ENCODE data around the gene WWOX.

Gene WWOX

DNA sequence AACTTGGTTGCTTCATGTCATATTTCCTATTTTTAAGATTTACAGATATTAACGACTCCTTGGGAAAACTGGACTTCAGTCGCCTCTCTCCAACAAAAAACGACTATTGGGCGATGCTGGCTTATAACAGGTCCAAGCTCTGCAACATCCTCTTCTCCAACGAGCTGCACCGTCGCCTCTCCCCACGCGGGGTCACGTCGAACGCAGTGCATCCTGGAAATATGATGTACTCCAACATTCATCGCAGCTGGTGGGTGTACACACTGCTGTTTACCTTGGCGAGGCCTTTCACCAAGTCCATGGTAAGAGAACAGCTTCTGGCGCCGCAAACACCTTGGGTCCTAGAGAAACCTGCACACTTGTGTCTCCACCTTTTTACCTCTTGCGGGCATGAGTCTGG, 333.0 kb downstream of the WWOX start:
- DNase-seq (ENCODE audit: insufficient read length, low spot score) (no peak), FAIRE-seq (no peak)
- TF ChIP-seq TAF1 (IDR thresholded peaks at IDR 0.05; ENCODE audit: low read depth, low read length) (no peak), POLR2AphosphoS5 (IDR thresholded peaks at IDR 0.05; ENCODE audit: low read depth, low read length) (no peak), POLR2A (IDR thresholded peaks at IDR 0.05; ENCODE audit: low read depth, low read length) (no peak), POU2F2 (IDR thresholded peaks at IDR 0.05; ENCODE audit: low read depth, low read length) (no peak), PAX5 (IDR thresholded peaks at IDR 0.05; ENCODE audit: insufficient read depth, low read length, severe bottlenecking) (no peak), SPI1 (IDR thresholded peaks at IDR 0.05; ENCODE audit: low read depth, low read length) (no peak)

DNA sequence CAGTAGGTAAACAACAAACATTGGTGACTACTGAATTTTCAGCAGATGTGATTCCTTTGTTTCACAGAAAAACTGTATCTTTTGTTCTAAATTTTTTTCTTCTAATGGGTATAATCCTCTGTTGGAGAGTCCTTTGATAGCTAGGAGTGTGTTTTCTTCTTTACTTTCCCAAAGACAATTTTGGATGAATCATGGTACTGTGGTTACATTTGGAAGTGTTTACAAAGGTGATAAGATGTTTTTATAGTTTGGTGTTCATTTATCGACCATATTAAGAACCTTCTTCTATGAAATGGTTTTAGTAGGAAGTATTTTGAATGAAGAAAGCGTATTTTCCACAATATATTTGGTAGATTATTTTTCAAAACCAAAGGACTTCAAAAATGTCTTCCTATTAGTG, 333.7 kb downstream of the WWOX start:
- DNase-seq (ENCODE audit: insufficient read length, low spot score) (no peak), FAIRE-seq (no peak)
- no peak for TF ChIP-seq SPI1 (IDR thresholded peaks at IDR 0.05; ENCODE audit: low read depth, low read length)
- TF ChIP-seq POLR2A (IDR thresholded peaks at IDR 0.05; ENCODE audit: low read depth, low read length): no peak

DNA sequence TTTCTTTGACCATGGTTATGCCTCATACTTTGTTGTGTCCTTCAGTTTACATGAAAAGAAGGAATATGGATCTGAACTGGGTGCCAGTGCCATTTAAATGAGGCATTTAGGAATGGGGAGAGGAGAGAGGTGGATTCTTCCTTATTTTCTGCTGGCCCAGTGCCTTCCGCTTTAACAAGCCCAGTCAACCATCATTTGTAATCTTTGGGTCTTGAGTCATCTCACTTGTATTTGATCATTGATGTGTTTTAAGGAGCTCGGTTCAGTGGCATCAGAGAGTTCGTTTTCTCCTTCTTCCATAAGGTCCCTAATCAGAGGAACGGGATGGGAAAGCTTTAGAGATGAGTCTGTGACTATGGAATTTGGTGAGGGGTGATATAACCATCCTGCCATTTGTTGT, 334.9 kb downstream of the WWOX start:
- no peak for TF ChIP-seq POLR2A (IDR thresholded peaks at IDR 0.05; ENCODE audit: low read depth, low read length)
- no peak for TF ChIP-seq TAF1 (IDR thresholded peaks at IDR 0.05; ENCODE audit: low read depth, low read length)
- no peak for TF ChIP-seq PAX5 (IDR thresholded peaks at IDR 0.05; ENCODE audit: insufficient read depth, low read length, severe bottlenecking)
- TF ChIP-seq SPI1 (IDR thresholded peaks at IDR 0.05; ENCODE audit: low read depth, low read length): no peak
- no peak for TF ChIP-seq POLR2AphosphoS5 (IDR thresholded peaks at IDR 0.05; ENCODE audit: low read depth, low read length)
- no peak for TF ChIP-seq POU2F2 (IDR thresholded peaks at IDR 0.05; ENCODE audit: low read depth, low read length)
- DNase-seq (ENCODE audit: insufficient read length, low spot score) (no peak), FAIRE-seq (no peak)

DNA sequence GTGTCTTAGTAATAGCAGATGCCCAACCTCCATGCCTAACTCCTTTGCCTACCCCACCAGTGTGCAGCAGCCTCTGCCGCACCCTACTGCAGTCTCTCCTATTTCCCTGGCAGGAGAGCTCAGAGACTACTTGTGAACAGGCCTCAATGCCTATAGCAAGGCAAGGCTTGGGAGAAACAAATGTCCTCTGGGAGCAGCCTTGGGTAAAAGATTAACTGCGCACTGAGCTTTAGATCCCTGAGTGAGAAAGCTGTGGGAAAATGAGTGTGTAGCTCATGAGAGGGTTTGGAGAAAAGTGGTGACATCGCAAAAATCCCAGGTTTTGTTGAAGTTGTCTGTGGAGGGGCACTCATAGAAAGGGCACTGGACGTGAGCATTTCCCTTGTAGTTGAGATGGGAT, 335.8 kb downstream of the WWOX start:
- TF ChIP-seq POLR2A (IDR thresholded peaks at IDR 0.05; ENCODE audit: low read depth, low read length) (no peak), PAX5 (IDR thresholded peaks at IDR 0.05; ENCODE audit: insufficient read depth, low read length, severe bottlenecking) (no peak), POU2F2 (IDR thresholded peaks at IDR 0.05; ENCODE audit: low read depth, low read length) (no peak), TAF1 (IDR thresholded peaks at IDR 0.05; ENCODE audit: low read depth, low read length) (no peak), SPI1 (IDR thresholded peaks at IDR 0.05; ENCODE audit: low read depth, low read length) (no peak), POLR2AphosphoS5 (IDR thresholded peaks at IDR 0.05; ENCODE audit: low read depth, low read length) (no peak)
- no peak for FAIRE-seq
- DNase-seq (ENCODE audit: insufficient read length, low spot score): no peak

DNA sequence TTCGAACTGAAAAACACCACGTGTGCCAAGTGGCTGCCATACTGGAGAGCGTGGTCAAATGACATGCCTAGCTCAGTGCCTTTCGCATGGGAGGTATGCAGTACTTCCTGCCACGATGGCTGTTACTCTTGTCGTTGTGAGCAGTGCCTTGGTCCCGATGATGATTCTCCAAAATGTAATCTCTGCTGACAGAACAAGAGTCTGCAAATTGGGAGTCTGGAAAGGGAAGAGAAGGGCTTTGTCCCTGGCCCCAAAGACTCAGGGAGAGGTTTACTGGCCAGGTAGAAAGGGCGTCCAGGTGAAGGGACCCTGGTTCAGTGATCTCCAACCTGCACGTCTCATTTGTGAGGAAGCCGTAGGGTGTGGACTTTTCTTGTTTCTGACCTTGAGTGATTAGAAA, 336.6 kb downstream of the WWOX start:
- no peak for TF ChIP-seq SPI1 (IDR thresholded peaks at IDR 0.05; ENCODE audit: low read depth, low read length)
- TF ChIP-seq PAX5 (IDR thresholded peaks at IDR 0.05; ENCODE audit: insufficient read depth, low read length, severe bottlenecking): no peak
- TF ChIP-seq POLR2A (IDR thresholded peaks at IDR 0.05; ENCODE audit: low read depth, low read length): no peak
- no peak for TF ChIP-seq TAF1 (IDR thresholded peaks at IDR 0.05; ENCODE audit: low read depth, low read length)
- no peak for TF ChIP-seq POLR2AphosphoS5 (IDR thresholded peaks at IDR 0.05; ENCODE audit: low read depth, low read length)
- TF ChIP-seq POU2F2 (IDR thresholded peaks at IDR 0.05; ENCODE audit: low read depth, low read length): no peak
- DNase-seq (ENCODE audit: insufficient read length, low spot score) (no peak), FAIRE-seq (no peak)

DNA sequence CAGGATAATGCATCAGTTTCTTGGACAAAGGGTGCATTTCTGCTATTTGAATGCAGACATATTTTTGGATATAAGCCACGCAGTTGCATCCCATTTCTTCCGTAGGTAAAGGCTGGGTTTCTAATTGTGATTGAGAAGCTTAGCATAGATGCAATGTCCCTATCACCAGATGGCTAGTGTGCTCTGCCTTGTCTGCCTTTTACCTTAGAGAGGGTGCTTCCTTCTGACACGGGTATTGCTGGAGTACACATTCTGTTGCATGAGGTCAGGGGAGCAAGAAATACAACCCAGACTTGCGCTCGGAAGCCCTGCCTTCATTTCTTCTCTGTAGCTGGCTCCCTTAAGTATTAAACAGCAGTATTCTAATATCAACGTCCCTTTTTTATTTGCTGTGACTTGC, 337.4 kb downstream of the WWOX start:
- FAIRE-seq: no peak
- DNase-seq (ENCODE audit: insufficient read length, low spot score): no peak
- TF ChIP-seq POLR2A (IDR thresholded peaks at IDR 0.05; ENCODE audit: low read depth, low read length) (no peak), POU2F2 (IDR thresholded peaks at IDR 0.05; ENCODE audit: low read depth, low read length) (no peak), TAF1 (IDR thresholded peaks at IDR 0.05; ENCODE audit: low read depth, low read length) (no peak), SPI1 (IDR thresholded peaks at IDR 0.05; ENCODE audit: low read depth, low read length) (no peak), POLR2AphosphoS5 (IDR thresholded peaks at IDR 0.05; ENCODE audit: low read depth, low read length) (no peak), PAX5 (IDR thresholded peaks at IDR 0.05; ENCODE audit: insufficient read depth, low read length, severe bottlenecking) (no peak)

DNA sequence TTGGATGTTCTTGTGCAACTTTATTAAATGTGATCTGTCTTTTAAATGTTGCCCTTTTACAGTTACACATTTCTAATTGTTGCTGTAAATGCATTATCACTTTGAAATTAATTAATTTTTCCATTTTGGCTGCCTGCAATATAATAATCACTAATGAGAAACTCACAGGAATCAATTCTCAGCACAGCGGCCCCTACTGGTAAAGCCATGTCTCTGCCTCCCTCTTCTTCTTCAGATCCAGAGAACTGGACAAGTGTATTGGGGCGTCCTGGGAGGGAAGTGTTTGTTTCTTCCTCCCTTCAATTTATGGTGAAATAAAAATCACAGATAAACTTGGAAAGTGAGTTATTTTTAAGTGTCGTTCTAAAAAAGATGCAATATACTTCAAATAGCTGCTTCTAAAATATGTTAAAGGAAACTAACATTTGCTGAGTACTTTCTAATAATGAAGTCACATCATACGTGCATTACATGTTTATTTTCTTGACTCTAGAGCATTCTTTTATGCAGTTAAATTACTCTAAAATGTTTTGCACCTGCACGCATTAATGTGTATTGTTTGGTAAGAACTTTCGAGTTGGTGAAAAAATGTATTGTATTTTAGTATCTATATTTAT, 338.0 kb downstream of the WWOX start:
- no peak for TF ChIP-seq PAX5 (IDR thresholded peaks at IDR 0.05; ENCODE audit: insufficient read depth, low read length, severe bottlenecking)
- no peak for TF ChIP-seq POU2F2 (IDR thresholded peaks at IDR 0.05; ENCODE audit: low read depth, low read length)
- TF ChIP-seq SPI1 (IDR thresholded peaks at IDR 0.05; ENCODE audit: low read depth, low read length): no peak
- no peak for TF ChIP-seq POLR2AphosphoS5 (IDR thresholded peaks at IDR 0.05; ENCODE audit: low read depth, low read length)
- TF ChIP-seq POLR2A (IDR thresholded peaks at IDR 0.05; ENCODE audit: low read depth, low read length): no peak
- TF ChIP-seq TAF1 (IDR thresholded peaks at IDR 0.05; ENCODE audit: low read depth, low read length): no peak
- FAIRE-seq: no peak
- peak; percentile 35 for DNase-seq (ENCODE audit: insufficient read length, low spot score)

DNA sequence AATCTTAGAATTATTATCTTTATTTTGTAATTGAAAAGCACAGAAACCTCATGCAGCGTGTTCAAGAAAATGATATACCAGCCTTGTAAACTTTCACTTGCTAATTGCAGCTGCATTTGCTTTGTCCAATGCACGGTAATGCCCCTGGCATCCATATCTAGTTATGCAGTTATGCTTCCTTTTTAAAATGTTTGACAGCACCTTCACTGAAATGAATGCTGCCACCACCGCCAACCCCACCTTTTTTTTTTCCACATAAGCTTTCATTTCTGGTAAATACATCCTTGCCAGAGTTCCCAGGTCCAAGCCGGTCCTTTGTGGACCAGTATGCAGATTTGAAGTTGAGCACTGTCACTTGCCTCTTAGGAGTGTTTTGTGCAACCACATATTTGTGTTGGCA, 338.8 kb downstream of the WWOX start:
- FAIRE-seq: no peak
- no peak for DNase-seq (ENCODE audit: insufficient read length, low spot score)
- TF ChIP-seq TAF1 (IDR thresholded peaks at IDR 0.05; ENCODE audit: low read depth, low read length) (no peak), SPI1 (IDR thresholded peaks at IDR 0.05; ENCODE audit: low read depth, low read length) (no peak), POLR2AphosphoS5 (IDR thresholded peaks at IDR 0.05; ENCODE audit: low read depth, low read length) (no peak), PAX5 (IDR thresholded peaks at IDR 0.05; ENCODE audit: insufficient read depth, low read length, severe bottlenecking) (no peak), POU2F2 (IDR thresholded peaks at IDR 0.05; ENCODE audit: low read depth, low read length) (no peak), POLR2A (IDR thresholded peaks at IDR 0.05; ENCODE audit: low read depth, low read length) (no peak)

DNA sequence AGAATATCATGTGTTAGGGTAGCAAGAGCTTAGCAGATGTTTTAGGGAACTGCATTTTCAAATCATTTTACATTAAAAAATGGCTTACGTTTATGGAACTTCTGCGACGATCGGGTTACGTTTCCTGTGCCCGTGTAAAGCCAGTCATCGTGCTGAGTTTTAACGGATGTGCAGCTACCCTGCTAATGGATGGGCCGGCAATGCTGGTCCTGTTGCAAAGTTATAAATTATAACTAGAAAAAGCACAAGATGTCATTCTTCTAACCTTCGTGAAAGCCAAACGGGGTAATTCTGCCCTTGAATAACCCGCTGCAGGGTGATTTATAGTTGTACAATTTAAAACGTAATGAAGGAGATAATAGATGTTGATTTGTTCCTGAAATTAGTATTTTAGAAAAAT, 339.2 kb downstream of the WWOX start:
- DNase-seq (ENCODE audit: insufficient read length, low spot score): no peak
- TF ChIP-seq SPI1 (IDR thresholded peaks at IDR 0.05; ENCODE audit: low read depth, low read length) (no peak), POLR2A (IDR thresholded peaks at IDR 0.05; ENCODE audit: low read depth, low read length) (no peak), PAX5 (IDR thresholded peaks at IDR 0.05; ENCODE audit: insufficient read depth, low read length, severe bottlenecking) (no peak), POU2F2 (IDR thresholded peaks at IDR 0.05; ENCODE audit: low read depth, low read length) (no peak), POLR2AphosphoS5 (IDR thresholded peaks at IDR 0.05; ENCODE audit: low read depth, low read length) (no peak), TAF1 (IDR thresholded peaks at IDR 0.05; ENCODE audit: low read depth, low read length) (no peak)
- FAIRE-seq: no peak

DNA sequence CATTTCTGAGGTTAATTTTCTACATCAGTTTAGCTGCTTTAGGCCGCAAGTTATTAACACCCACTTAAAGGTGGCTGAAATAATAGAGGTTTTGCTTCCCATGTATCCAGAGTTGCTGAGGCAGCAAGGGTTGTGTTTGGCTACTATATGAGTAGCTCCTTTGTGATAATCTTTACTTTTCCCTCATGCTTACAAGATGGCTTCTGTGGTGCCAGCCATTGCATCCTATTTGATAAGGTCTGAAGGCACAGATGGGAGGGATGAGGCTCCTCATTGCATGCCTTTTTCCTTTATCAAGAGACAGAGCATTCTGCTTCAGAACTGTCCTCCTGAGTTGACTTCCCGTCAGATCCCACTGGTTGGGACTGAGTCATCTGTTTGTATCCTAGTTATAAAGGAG, 340.2 kb downstream of the WWOX start:
- FAIRE-seq: no peak
- TF ChIP-seq POLR2AphosphoS5 (IDR thresholded peaks at IDR 0.05; ENCODE audit: low read depth, low read length): no peak
- DNase-seq (ENCODE audit: insufficient read length, low spot score): no peak

Measured in GM12891 (cell line).